ENCODE measurements around the gene DUOX1. TPM values are rescaled to one million over a fixed set of nuclear protein-coding genes. Genes with fewer than 3 reads are reported as not detected.

Gene DUOX1
- total and polyA plus RNA-seq, 9 of the 15 experiments (the other 6 are each of a cell fraction or from before 2014, with no cell fraction given) = 0.01 to 0.22 (median 0.01) TPM; not detected in 6

- peak; percentile 92 for TF ChIP-seq ZNF407 (IDR thresholded peaks at IDR 0.05; ENCODE audit: low read depth)
- no peak for TF ChIP-seq TCFL5 (CRISPR knock-in tag; conservative IDR thresholded peaks at IDR 0.05)
- TF ChIP-seq SREBF1 (IDR thresholded peaks at IDR 0.05; ENCODE audit: borderline replicate concordance, low read depth, low read length) = peak; percentile 62; the same call in 1 of the 2 replicates
- peak; percentile 76 for TF ChIP-seq CREB1 (IDR thresholded peaks at IDR 0.05)
- peak; percentile 92 for TF ChIP-seq CREB1 (CRISPR knock-in tag; IDR thresholded peaks at IDR 0.05)
- TF ChIP-seq PTRF (tag; IDR thresholded peaks at IDR 0.05) = no peak
- TF ChIP-seq MYBL2 (IDR thresholded peaks at IDR 0.05; ENCODE audit: low read depth) = peak; percentile 90
- TF ChIP-seq MYBL2 (CRISPR knock-in tag; IDR thresholded peaks at IDR 0.05; ENCODE audit: borderline replicate concordance) = no peak
- TF ChIP-seq ERF (CRISPR knock-in tag; IDR thresholded peaks at IDR 0.05) = no peak
- peak; percentile 82; the same call in 1 of the 2 replicates for TF ChIP-seq PREB (CRISPR knock-in tag; IDR thresholded peaks at IDR 0.05)
- peak; percentile 95 for TF ChIP-seq LCOR (CRISPR knock-in tag; IDR thresholded peaks at IDR 0.05)
- TF ChIP-seq ZBTB8A (IDR thresholded peaks at IDR 0.05; ENCODE audit: partially characterized antibody) = peak; percentile 59
- 0 out of 2 replicates have a peak, but pooled peaks have one; percentile 41 for TF ChIP-seq ZC3H8 (IDR thresholded peaks at IDR 0.05)
- TF ChIP-seq CTBP1 (IDR thresholded peaks at IDR 0.05; ENCODE audit: borderline replicate concordance) = peak; percentile 94
- no peak for TF ChIP-seq NONO (IDR thresholded peaks at IDR 0.05; ENCODE audit: low read depth in 2 of 2, low read length in 1 of 2)
- TF ChIP-seq, protein P1, sequence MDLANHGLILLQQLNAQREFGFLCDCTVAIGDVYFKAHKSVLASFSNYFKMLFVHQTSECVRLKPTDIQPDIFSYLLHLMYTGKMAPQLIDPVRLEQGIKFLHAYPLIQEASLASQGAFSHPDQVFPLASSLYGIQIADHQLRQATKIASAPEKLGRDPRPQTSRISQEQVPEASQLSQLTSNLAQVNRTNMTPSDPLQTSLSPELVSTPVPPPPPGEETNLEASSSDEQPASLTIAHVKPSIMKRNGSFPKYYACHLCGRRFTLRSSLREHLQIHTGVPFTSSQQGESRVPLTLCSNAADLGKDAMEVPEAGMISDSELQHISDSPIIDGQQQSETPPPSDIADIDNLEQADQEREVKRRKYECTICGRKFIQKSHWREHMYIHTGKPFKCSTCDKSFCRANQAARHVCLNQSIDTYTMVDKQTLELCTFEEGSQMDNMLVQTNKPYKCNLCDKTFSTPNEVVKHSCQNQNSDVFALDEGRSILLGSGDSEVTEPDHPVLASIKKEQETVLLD (IDR thresholded peaks at IDR 0.05) = peak; percentile 86
These were observed 68.7 kb downstream of the DUOX1 start (continued) for GRCh38 chr15:45198337-45199135.
